HEK293 (cell line): ENCODE measurements around the gene BCAS3.
"Not testable (repeated sequence)": the region's sequence is repeated elsewhere in the genome, so short reads cannot be mapped to it uniquely, and the experiment has no call there.

Experiments used
- CTCF ChIA-PET: fragments of 350-600 bp; formaldehyde crosslinking; extraction: SDS; loops from one replicate; lab custom pipeline; 2021; ENCODE audit warnings: antibody characterized with exemption; lab: Yijun Ruan, JAX
- POLR2A ChIA-PET: fragments of 300-600 bp; formaldehyde crosslinking; extraction: SDS; loops from one replicate; lab custom pipeline; 2020; ENCODE audit warnings: antibody characterized with exemption, inconsistent platforms; lab: Yijun Ruan, JAX
- H3K27ac ChIP-seq: fragments of 200-500 bp; sonication (Bioruptor generic); 2 replicates; pipeline ENCODE4 v1.5.1; 2014; ENCODE audit warnings: low read depth, low read length, control low read depth, inconsistent platforms; ENCODE audit errors: extremely low read depth
- H3K36me3 ChIP-seq, 2 experiments: fragments of 200-500 bp in 1 of 2; sonication (Bioruptor generic) in 1 of 2; 1 replicate in 1 of 2; 2 replicates in 1 of 2; pipeline ENCODE4 v1.5.1; 2014 to 2017; ENCODE audit warnings: inconsistent platforms in 2 of 2, low read length in 2 of 2; ENCODE audit not compliant: control insufficient read depth in 2 of 2, insufficient read depth in 1 of 2
- H3K4me1 ChIP-seq: fragments of 200-500 bp; sonication (Bioruptor generic); 2 replicates; pipeline ENCODE4 v1.5.1; 2014; ENCODE audit warnings: mild to moderate bottlenecking, low read length, inconsistent platforms; ENCODE audit not compliant: control insufficient read depth, insufficient read depth
- H3K4me3 ChIP-seq: 2 replicates; pipeline ENCODE4 v1.5.1; 2011; ENCODE audit warnings: low read depth, mild to moderate bottlenecking, control low read depth, low read length, moderate library complexity
- H3K9me3 ChIP-seq: fragments of 200-500 bp; sonication (Bioruptor generic); 2 replicates; pipeline ENCODE4 v1.5.1; 2014; ENCODE audit warnings: low read depth, low read length, inconsistent platforms; ENCODE audit not compliant: control insufficient read depth, insufficient read depth
- GLI2 ChIP-seq: fragments of 450-650 bp; formaldehyde crosslinking; IDR thresholded peaks from 2 replicates; pipeline ENCODE4; 2017; ENCODE audit warnings: missing biosample characterization, missing genetic modification characterization, low read depth, borderline replicate concordance
- KLF10 ChIP-seq: fragments of 450-650 bp; IDR thresholded peaks from 2 replicates; pipeline ENCODE4 v1.5.1; 2018; ENCODE audit warnings: missing biosample characterization, mild to moderate bottlenecking, missing genetic modification characterization
- KLF16 ChIP-seq: fragments of 450-650 bp; formaldehyde crosslinking; IDR thresholded peaks from 2 replicates; pipeline ENCODE4 v1.5.1; 2017; ENCODE audit warnings: missing biosample characterization, missing genetic modification characterization
- SP2 ChIP-seq: fragments of 450-650 bp; formaldehyde crosslinking; IDR thresholded peaks from 2 replicates; pipeline ENCODE4 v1.5.1; 2016; ENCODE audit warnings: missing biosample characterization, missing genetic modification characterization
- ZBTB1 ChIP-seq: fragments of 450-650 bp; formaldehyde crosslinking; IDR thresholded peaks from 2 replicates; pipeline ENCODE4 v1.5.1; 2016; ENCODE audit warnings: missing biosample characterization, missing genetic modification characterization
- ZNF121 ChIP-seq: fragments of 450-650 bp; formaldehyde crosslinking; IDR thresholded peaks from 2 replicates; pipeline ENCODE4 v1.5.1; 2016; ENCODE audit warnings: missing biosample characterization, missing genetic modification characterization
- ZNF169 ChIP-seq: fragments of 450-650 bp; formaldehyde crosslinking; IDR thresholded peaks from 2 replicates; pipeline ENCODE4 v1.5.1; 2016; ENCODE audit warnings: missing biosample characterization, missing genetic modification characterization
- ZNF366 ChIP-seq: fragments of 450-650 bp; formaldehyde crosslinking; conservative IDR thresholded peaks from 2 replicates; pipeline ENCODE4 v1.5.1; 2016; ENCODE audit warnings: missing biosample characterization, missing genetic modification characterization
- ZNF501 ChIP-seq: fragments of 450-650 bp; formaldehyde crosslinking; IDR thresholded peaks from 2 replicates; pipeline ENCODE4 v1.5.1; 2016; ENCODE audit warnings: missing biosample characterization, missing genetic modification characterization
- ZNF549 ChIP-seq: fragments of 450-650 bp; IDR thresholded peaks from 2 replicates; pipeline ENCODE4 v1.5.1; 2018; ENCODE audit warnings: missing biosample characterization, missing genetic modification characterization, mild to moderate bottlenecking, inconsistent platforms, moderate library complexity
- ZNF837 ChIP-seq: fragments of 450-650 bp; formaldehyde crosslinking; IDR thresholded peaks from 2 replicates; pipeline ENCODE4 v1.5.1; 2016; ENCODE audit warnings: missing biosample characterization, missing genetic modification characterization
- TF ChIP-seq, protein P1 (sequence below): fragments of 450-650 bp; formaldehyde crosslinking; IDR thresholded peaks from 2 replicates; pipeline ENCODE4 v1.5.1; 2016; ENCODE audit warnings: missing biosample characterization, missing genetic modification characterization
- TF ChIP-seq, protein P2 (sequence below): fragments of 450-650 bp; formaldehyde crosslinking; IDR thresholded peaks from 2 replicates; pipeline ENCODE4 v1.5.1; 2016; ENCODE audit warnings: missing biosample characterization, missing genetic modification characterization
- TF ChIP-seq, protein P3 (sequence below): fragments of 450-650 bp; formaldehyde crosslinking; IDR thresholded peaks from 2 replicates; pipeline ENCODE4 v1.5.1; 2016; ENCODE audit warnings: missing biosample characterization, missing genetic modification characterization
- TF ChIP-seq, protein P4 (sequence below): fragments of 450-650 bp; formaldehyde crosslinking; IDR thresholded peaks from 2 replicates; pipeline ENCODE4 v1.5.1; 2016; ENCODE audit warnings: missing biosample characterization, missing genetic modification characterization
- TF ChIP-seq, protein P5 (sequence below): fragments of 450-650 bp; formaldehyde crosslinking; IDR thresholded peaks from 2 replicates; pipeline ENCODE4 v1.5.1; 2016; ENCODE audit warnings: missing biosample characterization, missing genetic modification characterization

BCAS3 gene

DNA sequence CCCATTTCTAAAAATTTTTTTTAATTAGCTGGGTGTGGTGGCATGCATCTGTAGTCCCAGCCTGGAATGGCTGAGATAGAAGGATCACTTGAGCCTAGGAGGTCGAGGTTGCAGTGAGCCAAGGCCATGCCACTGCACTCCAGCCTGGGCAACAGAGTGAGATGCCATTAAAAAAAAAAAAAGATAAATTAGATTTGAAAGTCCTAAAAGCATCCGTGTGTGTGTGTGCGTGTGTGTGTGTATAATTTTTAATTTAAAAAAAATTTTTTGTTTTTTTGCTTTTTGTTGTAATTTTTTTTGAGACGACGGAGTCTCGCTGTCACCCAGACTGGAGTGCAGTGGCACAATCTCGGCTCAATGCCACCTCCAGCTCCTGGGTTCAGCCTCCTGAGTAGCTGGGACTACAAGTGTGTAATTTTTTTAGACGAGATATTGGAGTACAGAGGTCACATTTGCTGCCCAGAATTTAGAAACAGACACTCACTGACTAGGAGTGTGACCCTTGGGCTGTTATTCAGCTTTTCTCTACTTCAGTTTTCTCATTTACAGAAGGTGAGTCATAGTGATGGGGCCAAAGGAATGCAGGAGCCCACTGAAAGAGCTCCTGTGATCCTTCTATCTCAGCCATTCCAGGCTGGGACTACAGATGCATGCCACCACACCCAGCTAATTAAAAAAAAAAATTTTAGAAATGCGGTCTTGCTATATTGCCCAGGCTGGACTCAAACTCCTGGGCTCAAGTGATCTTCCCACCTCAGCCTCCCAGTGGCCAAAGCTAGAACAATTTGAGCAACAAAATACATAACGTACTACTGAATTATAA, 749.0 kb downstream of the BCAS3 start:
- no peaks in the 10 kb centered on the region for H3K36me3 ChIP-seq
- TF ChIP-seq, protein P1, sequence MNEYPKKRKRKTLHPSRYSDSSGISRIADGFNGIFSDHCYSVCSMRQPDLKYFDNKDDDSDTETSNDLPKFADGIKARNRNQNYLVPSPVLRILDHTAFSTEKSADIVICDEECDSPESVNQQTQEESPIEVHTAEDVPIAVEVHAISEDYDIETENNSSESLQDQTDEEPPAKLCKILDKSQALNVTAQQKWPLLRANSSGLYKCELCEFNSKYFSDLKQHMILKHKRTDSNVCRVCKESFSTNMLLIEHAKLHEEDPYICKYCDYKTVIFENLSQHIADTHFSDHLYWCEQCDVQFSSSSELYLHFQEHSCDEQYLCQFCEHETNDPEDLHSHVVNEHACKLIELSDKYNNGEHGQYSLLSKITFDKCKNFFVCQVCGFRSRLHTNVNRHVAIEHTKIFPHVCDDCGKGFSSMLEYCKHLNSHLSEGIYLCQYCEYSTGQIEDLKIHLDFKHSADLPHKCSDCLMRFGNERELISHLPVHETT (tag by site-specific recombination), result no peak
- peak; percentile 88; the same call in 1 of the 2 replicates for TF ChIP-seq ZNF121
- TF ChIP-seq, all 188 proteins: peak for 1
- H3K4me3 ChIP-seq, result no peak overlapping the region
- no peaks in the 10 kb centered on the region for H3K9me3 ChIP-seq
- POLR2A ChIA-PET, result interaction anchor here (1.4 kb wide), 1 partner anchor 41 kb away, joined by 4 read pairs; no protein-coding TSS in a partner anchor
- no peak overlapping the region for H3K27ac ChIP-seq
- H3K4me1 ChIP-seq, result no peaks in the 10 kb centered on the region
- CTCF ChIA-PET, result interaction anchor here (0.6 to 3.6 kb wide), 31 partner anchors 9 to 735 kb away, joined by 3 to 20 read pairs (median 4); no protein-coding TSS in a partner anchor

DNA sequence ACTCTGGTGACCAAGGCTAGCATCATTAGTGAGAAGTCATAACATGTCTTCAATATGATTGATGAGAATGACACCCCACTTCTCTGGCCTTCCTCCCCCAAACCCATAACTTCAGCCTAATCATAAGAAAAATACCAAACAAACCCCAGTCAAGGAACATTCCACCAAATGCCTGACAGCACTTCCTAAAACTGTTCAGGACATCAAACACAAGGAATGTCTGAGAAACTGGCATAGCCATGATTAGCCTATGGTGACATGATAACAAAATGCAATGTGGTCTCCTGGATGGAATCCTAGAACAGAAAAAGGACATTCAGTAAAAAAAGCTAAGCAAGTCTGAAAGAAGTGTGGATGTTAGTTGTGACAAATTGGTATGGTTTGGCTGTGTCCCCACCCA, 749.9 kb downstream of the BCAS3 start:
- POLR2A ChIA-PET, result interaction anchor here (1.4 kb wide), 1 partner anchor 40 kb away, joined by 4 read pairs; no protein-coding TSS in a partner anchor
- H3K36me3 ChIP-seq, result no peaks in the 10 kb centered on the region
- no peak overlapping the region for H3K4me3 ChIP-seq
- no peaks in the 10 kb centered on the region for H3K9me3 ChIP-seq
- H3K4me1 ChIP-seq, result no peaks in the 10 kb centered on the region
- no peak for TF ChIP-seq ZNF837 (tag by site-specific recombination)
- TF ChIP-seq KLF16 (tag by site-specific recombination), result no peak
- TF ChIP-seq, protein P2, sequence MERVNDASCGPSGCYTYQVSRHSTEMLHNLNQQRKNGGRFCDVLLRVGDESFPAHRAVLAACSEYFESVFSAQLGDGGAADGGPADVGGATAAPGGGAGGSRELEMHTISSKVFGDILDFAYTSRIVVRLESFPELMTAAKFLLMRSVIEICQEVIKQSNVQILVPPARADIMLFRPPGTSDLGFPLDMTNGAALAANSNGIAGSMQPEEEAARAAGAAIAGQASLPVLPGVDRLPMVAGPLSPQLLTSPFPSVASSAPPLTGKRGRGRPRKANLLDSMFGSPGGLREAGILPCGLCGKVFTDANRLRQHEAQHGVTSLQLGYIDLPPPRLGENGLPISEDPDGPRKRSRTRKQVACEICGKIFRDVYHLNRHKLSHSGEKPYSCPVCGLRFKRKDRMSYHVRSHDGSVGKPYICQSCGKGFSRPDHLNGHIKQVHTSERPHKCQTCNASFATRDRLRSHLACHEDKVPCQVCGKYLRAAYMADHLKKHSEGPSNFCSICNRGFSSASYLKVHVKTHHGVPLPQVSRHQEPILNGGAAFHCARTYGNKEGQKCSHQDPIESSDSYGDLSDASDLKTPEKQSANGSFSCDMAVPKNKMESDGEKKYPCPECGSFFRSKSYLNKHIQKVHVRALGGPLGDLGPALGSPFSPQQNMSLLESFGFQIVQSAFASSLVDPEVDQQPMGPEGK, result no peak
- no peak for TF ChIP-seq ZNF366 (tag by site-specific recombination)
- TF ChIP-seq, protein P1 (tag by site-specific recombination), result no peak
- TF ChIP-seq ZBTB1 (tag by site-specific recombination), result no peak
- no peak overlapping the region for H3K27ac ChIP-seq
- CTCF ChIA-PET, result interaction anchor here (0.6 to 3.6 kb wide), 21 partner anchors 10 to 734 kb away, joined by 3 to 20 read pairs (median 4); no protein-coding TSS in a partner anchor

DNA sequence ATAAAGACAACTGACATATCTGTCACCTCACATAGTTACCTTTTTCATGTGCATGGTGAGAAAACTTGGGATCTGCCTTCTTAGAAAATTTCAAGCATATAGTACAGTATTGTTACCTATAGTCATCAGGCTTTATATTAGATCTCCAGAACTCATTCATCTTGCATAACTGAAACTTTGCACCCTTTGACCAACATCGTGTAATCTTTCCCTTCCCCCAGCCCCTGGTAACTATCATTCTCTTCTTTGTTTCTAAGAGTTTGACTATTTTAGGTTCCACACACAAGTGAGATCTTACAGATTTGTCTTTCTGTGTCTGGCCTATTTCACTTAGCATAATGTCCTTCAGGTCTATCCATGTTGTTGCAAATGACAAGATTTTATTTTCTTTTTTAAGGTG, 751.6 kb downstream of the BCAS3 start:
- no peaks in the 10 kb centered on the region for H3K9me3 ChIP-seq
- CTCF ChIA-PET, result interaction anchor here (0.6 to 1.5 kb wide), 3 partner anchors 12 to 56 kb away, joined by 3 to 5 read pairs (median 4); no protein-coding TSS in a partner anchor
- TF ChIP-seq SP2 (no peak), ZNF549 (tag by site-specific recombination) (no peak), GLI2 (tag by site-specific recombination) (no peak), ZNF501 (no peak), KLF10 (tag by site-specific recombination) (no peak), ZNF169 (no peak)
- TF ChIP-seq, protein P3, sequence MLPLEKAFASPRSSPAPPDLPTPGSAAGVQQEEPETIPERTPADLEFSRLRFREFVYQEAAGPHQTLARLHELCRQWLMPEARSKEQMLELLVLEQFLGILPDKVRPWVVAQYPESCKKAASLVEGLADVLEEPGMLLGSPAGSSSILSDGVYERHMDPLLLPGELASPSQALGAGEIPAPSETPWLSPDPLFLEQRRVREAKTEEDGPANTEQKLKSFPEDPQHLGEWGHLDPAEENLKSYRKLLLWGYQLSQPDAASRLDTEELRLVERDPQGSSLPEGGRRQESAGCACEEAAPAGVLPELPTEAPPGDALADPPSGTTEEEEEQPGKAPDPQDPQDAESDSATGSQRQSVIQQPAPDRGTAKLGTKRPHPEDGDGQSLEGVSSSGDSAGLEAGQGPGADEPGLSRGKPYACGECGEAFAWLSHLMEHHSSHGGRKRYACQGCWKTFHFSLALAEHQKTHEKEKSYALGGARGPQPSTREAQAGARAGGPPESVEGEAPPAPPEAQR (tag by site-specific recombination), result no peak
- TF ChIP-seq, protein P4, sequence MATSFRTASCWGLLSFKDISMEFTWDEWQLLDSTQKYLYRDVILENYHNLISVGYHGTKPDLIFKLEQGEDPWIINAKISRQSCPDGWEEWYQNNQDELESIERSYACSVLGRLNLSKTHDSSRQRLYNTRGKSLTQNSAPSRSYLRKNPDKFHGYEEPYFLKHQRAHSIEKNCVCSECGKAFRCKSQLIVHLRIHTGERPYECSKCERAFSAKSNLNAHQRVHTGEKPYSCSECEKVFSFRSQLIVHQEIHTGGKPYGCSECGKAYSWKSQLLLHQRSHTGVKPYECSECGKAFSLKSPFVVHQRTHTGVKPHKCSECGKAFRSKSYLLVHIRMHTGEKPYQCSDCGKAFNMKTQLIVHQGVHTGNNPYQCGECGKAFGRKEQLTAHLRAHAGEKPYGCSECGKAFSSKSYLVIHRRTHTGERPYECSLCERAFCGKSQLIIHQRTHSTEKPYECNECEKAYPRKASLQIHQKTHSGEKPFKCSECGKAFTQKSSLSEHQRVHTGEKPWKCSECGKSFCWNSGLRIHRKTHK, result no peak
- TF ChIP-seq, protein P5, sequence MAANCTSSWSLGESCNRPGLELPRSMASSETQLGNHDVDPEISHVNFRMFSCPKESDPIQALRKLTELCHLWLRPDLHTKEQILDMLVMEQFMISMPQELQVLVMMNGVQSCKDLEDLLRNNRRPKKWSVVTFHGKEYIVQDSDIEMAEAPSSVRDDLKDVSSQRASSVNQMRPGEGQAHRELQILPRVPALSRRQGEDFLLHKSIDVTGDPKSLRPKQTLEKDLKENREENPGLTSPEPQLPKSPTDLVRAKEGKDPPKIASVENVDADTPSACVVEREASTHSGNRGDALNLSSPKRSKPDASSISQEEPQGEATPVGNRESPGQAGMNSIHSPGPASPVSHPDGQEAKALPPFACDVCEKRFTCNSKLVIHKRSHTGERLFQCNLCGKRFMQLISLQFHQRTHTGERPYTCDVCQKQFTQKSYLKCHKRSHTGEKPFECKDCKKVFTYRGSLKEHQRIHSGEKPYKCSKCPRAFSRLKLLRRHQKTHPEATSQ, result no peak

DNA sequence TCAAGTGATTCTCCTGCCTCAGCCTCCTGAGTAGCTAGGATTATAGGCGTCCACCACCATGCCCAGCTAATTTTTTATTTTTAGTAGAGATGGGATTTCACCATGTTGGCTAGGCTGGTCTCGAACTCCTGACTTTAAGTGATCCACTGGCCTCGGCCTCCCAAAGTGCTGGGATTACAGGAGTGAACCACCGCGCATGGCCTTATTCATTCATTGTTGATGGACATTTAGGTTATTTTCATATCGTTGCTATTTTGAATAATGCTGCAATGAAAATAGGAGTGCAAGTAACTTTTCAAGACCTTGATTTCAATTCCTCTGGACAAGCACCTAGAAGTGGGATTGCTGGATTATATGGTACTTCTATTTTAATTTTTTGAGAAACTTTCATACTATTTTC, 752.2 kb downstream of the BCAS3 start:
- H3K4me3 ChIP-seq, H3K4me1 ChIP-seq, H3K9me3 ChIP-seq, POLR2A ChIA-PET, H3K27ac ChIP-seq, H3K36me3 ChIP-seq: not testable (repeated sequence)
- CTCF ChIA-PET, result interaction anchor here (0.6 kb wide), 1 partner anchor 13 kb away, joined by 5 read pairs; no protein-coding TSS in a partner anchor

More for the DNA sequence above, 751.6 kb downstream of the BCAS3 start:
- H3K4me3 ChIP-seq, result no peak overlapping the region
- no peaks in the 10 kb centered on the region for H3K36me3 ChIP-seq
- no peaks in the 10 kb centered on the region for H3K4me1 ChIP-seq
- POLR2A ChIA-PET, result interaction anchor here (1.4 kb wide), 1 partner anchor 18 kb away, joined by 3 read pairs; no protein-coding TSS in a partner anchor
- no peak overlapping the region for H3K27ac ChIP-seq
